ENCODE results near the gene TRIO.

The TRIO gene

DNA sequence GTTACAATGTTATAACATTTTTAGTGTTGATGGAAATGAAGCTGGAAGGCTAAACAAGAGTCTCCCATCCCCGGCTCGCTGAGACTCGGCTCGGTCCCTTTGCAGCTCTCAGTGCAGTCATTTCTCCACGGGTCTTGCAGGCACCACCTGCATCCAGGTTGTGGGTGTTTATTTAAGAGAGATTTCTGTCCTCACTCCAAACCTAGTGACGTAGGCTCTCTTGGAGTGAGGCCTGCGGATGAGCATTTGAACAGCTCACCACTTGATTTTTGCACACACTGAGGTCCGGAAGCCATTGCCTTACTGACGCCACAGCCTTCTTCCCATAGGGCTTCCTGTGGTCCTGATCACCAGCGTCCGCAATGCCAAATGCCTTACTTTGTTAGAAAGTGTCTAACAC lies 240.8 kb downstream of the TRIO start:
- TF ChIP-seq SIN3A (IDR thresholded peaks at IDR 0.05; ENCODE audit: borderline replicate concordance, insufficient read depth, low read length) (no peak), POLR2AphosphoS5 (IDR thresholded peaks at IDR 0.05; ENCODE audit: low read depth, low read length) (no peak), TAF1 (IDR thresholded peaks at IDR 0.05; ENCODE audit: borderline replicate concordance, insufficient read depth, low read length) (no peak), REST (IDR thresholded peaks at IDR 0.05; ENCODE audit: insufficient read depth in 1 of 2, low read depth in 2 of 2, low read length in 2 of 2) (no peak), FOXP2 (optimal IDR thresholded peaks at IDR 0.05; ENCODE audit: borderline replicate concordance, extremely low read depth, extremely low read length, insufficient read depth) (no peak)

DNA sequence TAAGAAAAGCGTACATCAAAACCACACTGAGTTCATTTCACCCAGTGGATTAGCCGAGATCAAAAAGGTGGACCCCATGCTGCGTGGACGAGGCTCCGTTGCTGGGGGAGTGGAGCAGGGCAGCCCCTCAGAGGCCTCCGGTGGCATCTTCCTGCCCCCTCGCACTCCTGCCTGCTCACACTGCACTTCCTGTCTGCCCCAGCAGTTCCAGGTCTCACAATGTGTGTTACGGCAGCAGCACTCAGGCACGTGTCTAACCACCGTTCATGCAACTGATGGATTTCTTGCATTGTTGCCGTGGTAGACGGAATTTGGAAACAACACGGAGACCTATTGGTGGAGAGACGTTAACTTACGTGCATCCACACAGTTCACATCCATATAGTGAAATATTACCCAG lies 241.9 kb downstream of the TRIO start:
- TF ChIP-seq FOXP2 (optimal IDR thresholded peaks at IDR 0.05; ENCODE audit: borderline replicate concordance, extremely low read depth, extremely low read length, insufficient read depth) (no peak), REST (IDR thresholded peaks at IDR 0.05; ENCODE audit: insufficient read depth in 1 of 2, low read depth in 2 of 2, low read length in 2 of 2) (no peak), SIN3A (IDR thresholded peaks at IDR 0.05; ENCODE audit: borderline replicate concordance, insufficient read depth, low read length) (no peak), POLR2AphosphoS5 (IDR thresholded peaks at IDR 0.05; ENCODE audit: low read depth, low read length) (no peak), TAF1 (IDR thresholded peaks at IDR 0.05; ENCODE audit: borderline replicate concordance, insufficient read depth, low read length) (no peak)

DNA sequence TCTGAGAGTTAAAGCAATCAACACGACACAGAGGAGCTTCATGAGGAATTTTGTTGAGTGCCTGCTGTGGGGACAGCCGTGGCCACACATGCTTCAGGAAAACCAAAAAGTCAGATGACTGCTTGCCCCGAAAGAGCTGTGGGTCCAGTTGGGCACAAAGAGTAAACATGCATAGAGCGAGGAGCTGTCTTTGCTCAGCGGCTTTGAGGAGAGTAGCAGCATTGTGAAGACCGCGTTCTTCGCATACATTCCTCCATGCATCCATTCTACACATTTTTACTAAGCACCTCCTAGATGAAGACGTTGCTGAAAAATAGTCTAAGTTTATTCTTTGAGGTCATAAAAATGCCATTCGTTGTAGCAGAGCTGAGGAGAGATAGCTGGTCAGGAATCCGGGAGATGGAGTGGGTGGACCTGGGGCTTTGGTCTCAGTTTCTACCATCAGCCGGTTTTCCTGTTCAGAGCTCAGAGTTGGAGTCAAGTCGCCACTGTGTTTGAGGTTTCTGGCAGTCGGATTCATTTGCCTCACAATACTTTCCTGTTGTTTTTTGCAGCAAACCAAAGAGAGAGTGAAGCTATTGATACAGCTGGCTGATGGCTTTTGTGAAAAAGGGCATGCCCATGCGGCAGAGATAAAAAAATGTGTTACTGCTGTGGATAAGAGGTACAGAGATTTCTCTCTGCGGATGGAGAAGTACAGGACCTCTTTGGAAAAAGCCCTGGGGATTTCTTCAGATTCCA lies 243.9 kb downstream of the TRIO start:
- no peak for TF ChIP-seq POLR2AphosphoS5 (IDR thresholded peaks at IDR 0.05; ENCODE audit: low read depth, low read length)
- TF ChIP-seq SIN3A (IDR thresholded peaks at IDR 0.05; ENCODE audit: borderline replicate concordance, insufficient read depth, low read length), result no peak

GRCh38 chr5:14388741-14389140 lies 245.6 kb downstream of the TRIO start:
- TF ChIP-seq REST (IDR thresholded peaks at IDR 0.05; ENCODE audit: insufficient read depth in 1 of 2, low read depth in 2 of 2, low read length in 2 of 2), result no peak

DNA sequence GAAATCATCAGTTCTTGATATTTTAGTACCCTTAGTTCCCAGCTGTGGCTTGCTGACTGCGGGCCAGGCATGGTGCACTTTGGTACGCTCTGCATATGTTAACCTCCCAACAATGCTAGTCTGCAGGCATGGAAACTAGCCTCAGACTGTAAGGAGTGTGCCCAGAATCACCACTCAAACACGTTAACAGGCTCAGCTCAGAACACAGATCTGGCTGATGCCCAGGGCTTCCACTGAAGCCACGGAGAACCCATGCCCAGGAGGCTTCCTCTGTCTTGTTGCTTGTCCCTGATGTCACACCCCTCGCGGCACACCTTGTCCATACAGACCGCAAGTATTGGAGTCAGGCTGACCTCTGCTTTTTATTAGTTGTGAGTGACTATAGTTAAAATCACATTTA lies 251.2 kb downstream of the TRIO start:
- TF ChIP-seq FOXP2 (optimal IDR thresholded peaks at IDR 0.05; ENCODE audit: borderline replicate concordance, extremely low read depth, extremely low read length, insufficient read depth) (no peak), REST (IDR thresholded peaks at IDR 0.05; ENCODE audit: insufficient read depth in 1 of 2, low read depth in 2 of 2, low read length in 2 of 2) (no peak), TAF1 (IDR thresholded peaks at IDR 0.05; ENCODE audit: borderline replicate concordance, insufficient read depth, low read length) (no peak), SIN3A (IDR thresholded peaks at IDR 0.05; ENCODE audit: borderline replicate concordance, insufficient read depth, low read length) (no peak), POLR2AphosphoS5 (IDR thresholded peaks at IDR 0.05; ENCODE audit: low read depth, low read length) (no peak)

All from PFSK-1 (cell line).